HCT116 (cell line): ENCODE data around the gene PTCD3. TPM values are rescaled to one million over a fixed set of nuclear protein-coding genes. Genes with fewer than 3 reads are reported as not detected.

Experiments
- ATAC-seq: fragments of 200-7000 bp; cut with Tn5 transposase; 2 replicates; pipeline ENCODE4 v1.9.1; 2020; ENCODE audit warnings: mild to moderate bottlenecking, moderate library complexity
- BruUV-seq: library from RNA; stranded (reverse); fragments of 400-500 nt; replicated peaks from 2 replicates; lab custom pipeline; 2021; lab: Mats Ljungman, UMichigan
- CTCF ChIA-PET: fragments of 300-600 bp; sonication (Branson Sonifier 250); formaldehyde crosslinking; loops from one replicate; lab custom pipeline; 2021; ENCODE audit warnings: antibody characterized with exemption; lab: Charles Lee
- POLR2A ChIA-PET: fragments of 300-600, 350-600 bp; sonication (Branson Sonifier 250); formaldehyde crosslinking; loops from one replicate; lab custom pipeline; 2021; ENCODE audit warnings: antibody characterized with exemption; lab: Charles Lee
- RAD21 ChIA-PET, 2 experiments: fragments of 300-600 bp; sonication (Branson Sonifier 250); formaldehyde crosslinking; loops; one replicate each; lab custom pipeline; 2023; ENCODE audit warnings: low total read pairs in 2 of 2; ENCODE audit not compliant: uncharacterized antibody in 2 of 2, unreplicated experiment in 2 of 2, low non-redundant PET in 1 of 2; lab: Charles Lee
- DNase-seq: peaks from one replicate; pipeline ENCODE4 v3.0.0-alpha.2; 2010; ENCODE audit warnings: low read depth, low spot score
- H2AFZ ChIP-seq: fragments of 200-600 bp; shearing (Covaris generic), sonication (generic); 2 replicates; pipeline ENCODE4 v1.6.1; 2017; ENCODE audit warnings: low read depth, mixed run types, mixed read lengths, antibody characterized with exemption, low read length; ENCODE audit not compliant: poor library complexity, severe bottlenecking
- H3K27ac ChIP-seq: 2 replicates; pipeline ENCODE4 v1.5.1; 2012; ENCODE audit warnings: low read depth, low read length
- H3K27me3 ChIP-seq: fragments of 200-600 bp; sonication (generic); 2 replicates; pipeline ENCODE4 v1.6.1; 2016; ENCODE audit warnings: mixed run types, low read length, mixed read lengths; ENCODE audit not compliant: insufficient read depth
- H3K36me3 ChIP-seq, 2 experiments: fragments of 200-500 bp in 1 of 2; fragments of 200-600 bp in 1 of 2; sonication (Bioruptor generic) in 1 of 2; sonication (generic) in 1 of 2; 2 replicates each; pipeline versions ENCODE4 v1.5.1 to v1.6.1; 2014 to 2016; ENCODE audit warnings: low read length in 2 of 2, inconsistent platforms in 1 of 2, mixed read lengths in 1 of 2, mixed run types in 1 of 2; ENCODE audit not compliant: insufficient read depth in 2 of 2, control insufficient read depth in 1 of 2
- H3K4me1 ChIP-seq, 2 experiments: fragments of 200-600 bp in 1 of 2; sonication (generic) in 1 of 2; 2 replicates each; pipeline versions ENCODE4 v1.5.1 to v1.6.1; 2012 to 2017; ENCODE audit warnings: low read length in 2 of 2, inconsistent platforms in 1 of 2, mild to moderate bottlenecking in 1 of 2, mixed read lengths in 1 of 2, mixed run types in 1 of 2, moderate library complexity in 1 of 2; ENCODE audit not compliant: insufficient read depth in 2 of 2, control insufficient read depth in 1 of 2
- H3K4me2 ChIP-seq: fragments of 200-600 bp; sonication (generic); 2 replicates; pipeline ENCODE4 v1.6.1; 2017; ENCODE audit warnings: mixed run types, low read length, mixed read lengths
- H3K4me3 ChIP-seq, 2 experiments: fragments of 200-600 bp in 1 of 2; sonication (generic) in 1 of 2; replicated peaks in 1 of 2; 2 replicates each; pipeline ENCODE4 v1.5.1; 2011 to 2016; ENCODE audit warnings: low read length in 2 of 2, control low read depth in 1 of 2, low read depth in 1 of 2, mild to moderate bottlenecking in 1 of 2, mixed read lengths in 1 of 2, mixed run types in 1 of 2
- H3K79me2 ChIP-seq: fragments of 200-600 bp; sonication (generic); 2 replicates; pipeline ENCODE4 v1.6.1; 2017; ENCODE audit warnings: mild to moderate bottlenecking, mixed run types, low read length, moderate library complexity, mixed read lengths; ENCODE audit not compliant: insufficient read depth
- H3K9ac ChIP-seq: fragments of 200-600 bp; sonication (generic); 2 replicates; pipeline ENCODE4 v1.6.1; 2016; ENCODE audit warnings: low read length, mixed read lengths
- H3K9me2 ChIP-seq: fragments of 200-600 bp; sonication (generic), shearing (Covaris generic); 2 replicates; pipeline ENCODE4 v1.6.1; 2017; ENCODE audit warnings: mixed run types, mild to moderate bottlenecking, moderate library complexity; ENCODE audit not compliant: insufficient read depth
- H3K9me3 ChIP-seq, 2 experiments: fragments of 200-500 bp in 1 of 2; fragments of 200-600 bp in 1 of 2; sonication (Bioruptor generic) in 1 of 2; sonication (generic) in 1 of 2; 2 replicates each; pipeline ENCODE4 v1.6.1; 2014 to 2017; ENCODE audit warnings: low read length in 2 of 2, mixed read lengths in 2 of 2, inconsistent platforms in 1 of 2, low read depth in 1 of 2, mild to moderate bottlenecking in 1 of 2, mixed run types in 1 of 2, moderate library complexity in 1 of 2; ENCODE audit not compliant: control insufficient read depth in 1 of 2, insufficient read depth in 1 of 2
- H4K20me1 ChIP-seq: fragments of 200-600 bp; sonication (generic), shearing (Covaris generic); 2 replicates; pipeline ENCODE4 v1.6.1; 2017; ENCODE audit warnings: mixed run types, mild to moderate bottlenecking, moderate library complexity; ENCODE audit not compliant: insufficient read depth
- CBX3 ChIP-seq: IDR thresholded peaks from 2 replicates; pipeline ENCODE4 v1.6.1; 2012; ENCODE audit warnings: low read depth
- CEBPB ChIP-seq: IDR thresholded peaks from 2 replicates; pipeline ENCODE4 v1.6.1; 2012; ENCODE audit warnings: low read depth
- EGR1 ChIP-seq: IDR thresholded peaks from 2 replicates; pipeline ENCODE4 v1.6.1; 2012; ENCODE audit warnings: low read depth
- ELF1 ChIP-seq: IDR thresholded peaks from 2 replicates; pipeline ENCODE4 v1.6.1; 2012; ENCODE audit warnings: low read depth, borderline replicate concordance
- EZH2 ChIP-seq: fragments of 200-600 bp; sonication (generic); IDR thresholded peaks from 2 replicates; pipeline ENCODE4 v1.6.1; 2017; ENCODE audit warnings: antibody characterized with exemption, mixed run types
- EZH2phosphoT487 ChIP-seq: fragments of 200-600 bp; IDR thresholded peaks from 2 replicates; pipeline ENCODE4 v1.6.1; 2018; ENCODE audit warnings: antibody characterized with exemption, borderline replicate concordance
- FOSL1 ChIP-seq: IDR thresholded peaks from 2 replicates; pipeline ENCODE4 v1.6.1; 2012; ENCODE audit warnings: low read depth
- JUND ChIP-seq: IDR thresholded peaks from 2 replicates; pipeline ENCODE4 v1.6.1; 2012
- POLR2A ChIP-seq: IDR thresholded peaks from 2 replicates; pipeline ENCODE4 v1.7.0; 2011; ENCODE audit warnings: borderline replicate concordance; ENCODE audit not compliant: insufficient read depth, insufficient read length; ENCODE audit errors: extremely low read depth
- POLR2AphosphoS5 ChIP-seq: IDR thresholded peaks from 2 replicates; pipeline ENCODE4 v1.6.1; 2011; ENCODE audit warnings: mild to moderate bottlenecking, low read depth, low read length, moderate library complexity
- RAD21 ChIP-seq: IDR thresholded peaks from 2 replicates; pipeline ENCODE4 v1.6.1; 2012; ENCODE audit warnings: low read depth, mild to moderate bottlenecking
- REST ChIP-seq: IDR thresholded peaks from 2 replicates; pipeline ENCODE4 v1.6.1; 2012; ENCODE audit warnings: low read depth
- SRF ChIP-seq: IDR thresholded peaks from 2 replicates; pipeline ENCODE4 v1.6.1; 2012; ENCODE audit warnings: low read depth
- TCF7L2 ChIP-seq: IDR thresholded peaks from 2 replicates; pipeline ENCODE4 v1.7.0; 2011; ENCODE audit warnings: borderline replicate concordance, inconsistent platforms; ENCODE audit not compliant: insufficient read depth, insufficient read length; ENCODE audit errors: extremely low read depth
- YY1 ChIP-seq: IDR thresholded peaks from 2 replicates; pipeline ENCODE4 v1.6.1; 2011; ENCODE audit warnings: low read length, low read depth, moderate library complexity, mild to moderate bottlenecking; ENCODE audit not compliant: insufficient replicate concordance; ENCODE audit errors: extremely low read depth
- ZFX ChIP-seq: fragments of 450-650 bp; IDR thresholded peaks from 2 replicates; pipeline ENCODE4 v1.6.1; 2017
- ZNF274 ChIP-seq: fragments of 200-500 bp; sonication (Bioruptor generic); IDR thresholded peaks from 2 replicates; pipeline ENCODE4 v1.6.1; 2014; ENCODE audit warnings: mild to moderate bottlenecking, low read depth, low read length, inconsistent platforms
- intact Hi-C: fragments of 100-400 bp; cut with micrococcal nuclease; formaldehyde crosslinking; loops from 2 replicates; pipeline ENCODE4 v1.10.0; 2022
- total RNA-seq: library from RNA; stranded (reverse); gene quantifications from one replicate; pipeline ENCODE4 v1.2.1, GENCODE V29; 2021; ENCODE audit not compliant: unreplicated experiment
- TF ChIP-seq, protein P1 (sequence below), 3 experiments: fragments of 200-600 bp in 1 of 3; sonication (generic) in 1 of 3; IDR thresholded peaks in 2 of 3; conservative IDR thresholded peaks in 1 of 3; 2 replicates each; pipeline ENCODE4 v1.5.1; 2012 to 2017; ENCODE audit warnings: low read depth in 2 of 3, low read length in 2 of 3, antibody characterized with exemption in 1 of 3, borderline replicate concordance in 1 of 3, control low read depth in 1 of 3, mild to moderate bottlenecking in 1 of 3, mixed read lengths in 1 of 3, mixed run types in 1 of 3, moderate library complexity in 1 of 3; ENCODE audit not compliant: insufficient read depth in 1 of 3

Gene PTCD3
- total RNA-seq, 1 experiment from 2014 or later = 154 TPM

DNA sequence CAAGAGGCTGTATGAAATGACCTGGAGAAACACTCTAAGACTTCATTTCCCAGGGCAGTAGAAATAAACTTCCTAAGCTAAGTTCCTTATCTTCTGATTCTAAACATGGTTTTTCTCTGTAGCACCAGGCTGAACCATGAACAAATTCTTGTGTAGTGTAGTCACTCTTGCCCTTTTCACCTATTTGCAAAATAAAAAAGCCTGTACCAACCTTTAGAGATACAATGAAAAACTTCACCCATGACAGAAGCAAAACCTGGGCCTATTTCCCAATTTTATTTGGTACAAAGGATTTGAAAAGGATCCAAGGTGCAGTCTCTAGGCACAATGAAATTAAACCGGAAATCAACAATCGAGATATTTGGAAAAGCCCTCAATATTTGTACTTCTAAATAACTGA, 44.0 kb upstream of the PTCD3 start:
- Histone ChIP-seq H3K27me3 (no peaks in the 10 kb centered on the region), H3K9me3 (no peaks in the 10 kb centered on the region), H3K27ac (no peak overlapping the region), H3K36me3 (peaks cover 22 to 44% of the 10 kb centered on the region in 2 experiments), H4K20me1 (no peaks in the 10 kb centered on the region), H3K9me2 (no peaks in the 10 kb centered on the region), H3K79me2 (0 out of 2 replicates have a peak, but pooled peaks cover 5% of the 10 kb centered on the region), H3K4me2 (no peak overlapping the region; the same call in 1 of the 2 replicates), H3K4me3 (no peak overlapping the region), H3K4me1 (peaks cover 4 to 15% of the 10 kb centered on the region in 2 experiments; a peak in 2 of 4 replicates), H2AFZ (no peak overlapping the region), H3K9ac (no peak overlapping the region)
- no peak for DNase-seq
- RAD21 ChIA-PET = no interaction called here
- TF ChIP-seq FOSL1 (no peak), RAD21 (no peak), POLR2A (no peak), EGR1 (no peak), EZH2phosphoT487 (no peak), SRF (no peak), ZNF274 (no peak), ZFX (no peak), TCF7L2 (no peak), EZH2 (no peak), CEBPB (no peak), CBX3 (no peak), REST (no peak), YY1 (no peak), POLR2AphosphoS5 (no peak), ELF1 (no peak), JUND (no peak)
- TF ChIP-seq, protein P1, sequence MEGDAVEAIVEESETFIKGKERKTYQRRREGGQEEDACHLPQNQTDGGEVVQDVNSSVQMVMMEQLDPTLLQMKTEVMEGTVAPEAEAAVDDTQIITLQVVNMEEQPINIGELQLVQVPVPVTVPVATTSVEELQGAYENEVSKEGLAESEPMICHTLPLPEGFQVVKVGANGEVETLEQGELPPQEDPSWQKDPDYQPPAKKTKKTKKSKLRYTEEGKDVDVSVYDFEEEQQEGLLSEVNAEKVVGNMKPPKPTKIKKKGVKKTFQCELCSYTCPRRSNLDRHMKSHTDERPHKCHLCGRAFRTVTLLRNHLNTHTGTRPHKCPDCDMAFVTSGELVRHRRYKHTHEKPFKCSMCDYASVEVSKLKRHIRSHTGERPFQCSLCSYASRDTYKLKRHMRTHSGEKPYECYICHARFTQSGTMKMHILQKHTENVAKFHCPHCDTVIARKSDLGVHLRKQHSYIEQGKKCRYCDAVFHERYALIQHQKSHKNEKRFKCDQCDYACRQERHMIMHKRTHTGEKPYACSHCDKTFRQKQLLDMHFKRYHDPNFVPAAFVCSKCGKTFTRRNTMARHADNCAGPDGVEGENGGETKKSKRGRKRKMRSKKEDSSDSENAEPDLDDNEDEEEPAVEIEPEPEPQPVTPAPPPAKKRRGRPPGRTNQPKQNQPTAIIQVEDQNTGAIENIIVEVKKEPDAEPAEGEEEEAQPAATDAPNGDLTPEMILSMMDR (IDR thresholded peaks at IDR 0.05 in 2 of 3, conservative IDR thresholded peaks at IDR 0.05 in 1 of 3; ENCODE audit: borderline replicate concordance in 1 of 3, insufficient read depth in 1 of 3, low read depth in 2 of 3, low read length in 2 of 3) = no peak
- POLR2A ChIA-PET = no interaction called here
- CTCF ChIA-PET = no interaction called here
- no peak for ATAC-seq
- BruUV-seq = no TSS peak
- intact Hi-C loops = no loop called here
